Loucy (cell line): ENCODE measurements around the gene SQOR.

Experiments
- EZH2phosphoT487 ChIP-seq: fragments of 200-600 bp; IDR thresholded peaks from 2 replicates; pipeline ENCODE4 v1.6.1; 2018; ENCODE audit warnings: antibody characterized with exemption, mild to moderate bottlenecking, moderate library complexity, borderline replicate concordance
- TF ChIP-seq, protein P1 (sequence below): fragments of 200-600 bp; sonication (generic); conservative IDR thresholded peaks from 2 replicates; pipeline ENCODE4 v1.5.1; 2014; ENCODE audit warnings: mild to moderate bottlenecking, antibody characterized with exemption, low read length

DNA sequence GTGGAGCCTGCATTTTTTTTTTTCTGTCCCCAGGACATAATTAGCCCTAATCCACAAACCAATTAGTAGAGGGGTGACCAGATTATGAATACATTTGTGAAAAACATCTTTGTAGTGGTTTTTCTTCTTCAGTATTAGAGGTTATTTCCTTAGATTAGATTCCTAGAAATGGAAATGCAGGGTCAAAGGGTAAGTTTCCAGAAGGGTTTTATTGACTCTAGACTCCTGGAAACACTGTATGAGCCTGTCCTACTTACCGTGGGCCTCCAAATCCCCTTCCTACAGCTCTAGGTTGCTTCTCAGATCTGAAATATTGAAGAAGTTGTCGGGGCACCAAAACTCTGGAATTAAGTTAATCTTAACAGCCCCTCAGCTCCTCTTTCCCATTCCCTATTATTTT lies 22.4 kb downstream of the SQOR start:
- TF ChIP-seq, protein P1, sequence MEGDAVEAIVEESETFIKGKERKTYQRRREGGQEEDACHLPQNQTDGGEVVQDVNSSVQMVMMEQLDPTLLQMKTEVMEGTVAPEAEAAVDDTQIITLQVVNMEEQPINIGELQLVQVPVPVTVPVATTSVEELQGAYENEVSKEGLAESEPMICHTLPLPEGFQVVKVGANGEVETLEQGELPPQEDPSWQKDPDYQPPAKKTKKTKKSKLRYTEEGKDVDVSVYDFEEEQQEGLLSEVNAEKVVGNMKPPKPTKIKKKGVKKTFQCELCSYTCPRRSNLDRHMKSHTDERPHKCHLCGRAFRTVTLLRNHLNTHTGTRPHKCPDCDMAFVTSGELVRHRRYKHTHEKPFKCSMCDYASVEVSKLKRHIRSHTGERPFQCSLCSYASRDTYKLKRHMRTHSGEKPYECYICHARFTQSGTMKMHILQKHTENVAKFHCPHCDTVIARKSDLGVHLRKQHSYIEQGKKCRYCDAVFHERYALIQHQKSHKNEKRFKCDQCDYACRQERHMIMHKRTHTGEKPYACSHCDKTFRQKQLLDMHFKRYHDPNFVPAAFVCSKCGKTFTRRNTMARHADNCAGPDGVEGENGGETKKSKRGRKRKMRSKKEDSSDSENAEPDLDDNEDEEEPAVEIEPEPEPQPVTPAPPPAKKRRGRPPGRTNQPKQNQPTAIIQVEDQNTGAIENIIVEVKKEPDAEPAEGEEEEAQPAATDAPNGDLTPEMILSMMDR: no peak
- TF ChIP-seq EZH2phosphoT487: no peak
